ENCODE data around the gene POLA2. TPM values are rescaled to one million over a fixed set of nuclear protein-coding genes. Genes with fewer than 3 reads are reported as not detected.
A peak's percentile ranks its signal among the peaks of the same experiment; 100 is the strongest.

Gene POLA2
- polyA plus RNA-seq (2011; rRNA removed), result 52.3 and 55.6 TPM in 2 replicates
- 39.9 and 40.1 TPM in 2 replicates for polyA plus RNA-seq (2012; cell fraction: cytosol; rRNA removed)
- polyA plus RNA-seq (2012; cell fraction: nucleus; rRNA removed), result 57.3 and 71.4 TPM in 2 replicates
- polyA plus RNA-seq (2017; fragmentation: RNase III; extraction: RNeasy Plus Mini Kit Qiagen cat#74134 plus additional on column Dnase treatment), result 33.8 to 34.5 TPM (median 34.1 TPM) in 3 replicates
- 48.8 and 54.1 TPM in 2 replicates for polyA minus RNA-seq (2011; rRNA and poly(A)+ RNA removed)

- H3K4me2 ChIP-seq, result peak within 1 kb of the TSS; percentile 95
- DNase-seq (ENCODE audit: low read depth in 1 of 2, low spot score in 1 of 2) (peak; percentile 95 to 96), ATAC-seq (peak; percentile 79 to 94), FAIRE-seq (no peak)
- 2% methylated on average over 36 of the region's 66 CpGs for WGBS (ENCODE audit: missing lambda C conversion rate)
- H3K4me1 ChIP-seq, result peaks cover 11% of the 10 kb centered on the region
- H3K4me3 ChIP-seq, result peak within 1 kb of the TSS; percentile 77
- CTCF ChIA-PET, result interaction anchor here (1.1 to 76.3 kb wide), 7 partner anchors 10 to 247 kb away, joined by 3 to 3090 read pairs (median 5); partner anchors contain the start of genes ARL2, CDC42EP2, DPF2 and TIGD3
- no peaks in the 10 kb centered on the region for H3K9me3 ChIP-seq
- H3K27ac ChIP-seq, result peak within 1 kb of the TSS; percentile 82 to 93
- POLR2A ChIA-PET, result interaction anchor here (0.8 to 1.7 kb wide), 10 partner anchors 13 to 263 kb away, joined by 3 to 11 read pairs (median 3); partner anchors contain the start of genes CAPN1, CDC42EP2, DPF2 and SCYL1
- no peak for TF ChIP-seq CTCF (IDR thresholded peaks at IDR 0.05)
- TF ChIP-seq REST (IDR thresholded peaks at IDR 0.05), result peak; percentile 67
- no peak for TF ChIP-seq PBX3 (IDR thresholded peaks at IDR 0.05)
- TF ChIP-seq POLR2AphosphoS2 (conservative IDR thresholded peaks at IDR 0.05; ENCODE audit: low read length), result no peak
- no peak for TF ChIP-seq HES2 (IDR thresholded peaks at IDR 0.05)
- peak; percentile 55; the same call in 1 of the 2 replicates for TF ChIP-seq KDM5A (IDR thresholded peaks at IDR 0.05)
- peak; percentile 92; the same call in 1 of the 2 replicates for TF ChIP-seq E2F6 (IDR thresholded peaks at IDR 0.05; ENCODE audit: borderline replicate concordance, low read depth)
- no peak for TF ChIP-seq CHD2 (IDR thresholded peaks at IDR 0.05; ENCODE audit: low read length, partially characterized antibody)
- TF ChIP-seq ZSCAN20 (CRISPR knock-in tag; IDR thresholded peaks at IDR 0.05), result no peak
- TF ChIP-seq, protein P1, sequence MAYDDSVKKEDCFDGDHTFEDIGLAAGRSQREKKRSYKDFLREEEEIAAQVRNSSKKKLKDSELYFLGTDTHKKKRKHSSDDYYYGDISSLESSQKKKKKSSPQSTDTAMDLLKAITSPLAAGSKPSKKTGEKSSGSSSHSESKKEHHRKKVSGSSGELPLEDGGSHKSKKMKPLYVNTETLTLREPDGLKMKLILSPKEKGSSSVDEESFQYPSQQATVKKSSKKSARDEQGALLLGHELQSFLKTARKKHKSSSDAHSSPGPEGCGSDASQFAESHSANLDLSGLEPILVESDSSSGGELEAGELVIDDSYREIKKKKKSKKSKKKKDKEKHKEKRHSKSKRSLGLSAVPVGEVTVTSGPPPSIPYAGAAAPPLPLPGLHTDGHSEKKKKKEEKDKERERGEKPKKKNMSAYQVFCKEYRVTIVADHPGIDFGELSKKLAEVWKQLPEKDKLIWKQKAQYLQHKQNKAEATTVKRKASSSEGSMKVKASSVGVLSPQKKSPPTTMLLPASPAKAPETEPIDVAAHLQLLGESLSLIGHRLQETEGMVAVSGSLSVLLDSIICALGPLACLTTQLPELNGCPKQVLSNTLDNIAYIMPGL (CRISPR knock-in tag; IDR thresholded peaks at IDR 0.05; ENCODE audit: borderline replicate concordance), result no peak
- TF ChIP-seq KDM1A (IDR thresholded peaks at IDR 0.05; ENCODE audit: low read depth), result no peak
- TF ChIP-seq RCOR1 (IDR thresholded peaks at IDR 0.05; ENCODE audit: low read depth, low read length), result no peak
- TF ChIP-seq POLR2A (IDR thresholded peaks at IDR 0.05; ENCODE audit: low read length), result peak; percentile 85
- TF ChIP-seq MYC (IDR thresholded peaks at IDR 0.05; ENCODE audit: borderline replicate concordance, low read length), result peak; percentile 72
- TF ChIP-seq TP53 (CRISPR knock-in tag; IDR thresholded peaks at IDR 0.05), result 0 out of 2 replicates have a peak, but pooled peaks have one; percentile 31
- TF ChIP-seq CHD4 (IDR thresholded peaks at IDR 0.05; ENCODE audit: borderline replicate concordance), result no peak
- TF ChIP-seq MAFK (IDR thresholded peaks at IDR 0.05; ENCODE audit: partially characterized antibody), result no peak
- TF ChIP-seq EHMT2 (IDR thresholded peaks at IDR 0.05; ENCODE audit: low read depth), result no peak
- no peak for TF ChIP-seq ZFP36 (IDR thresholded peaks at IDR 0.05; ENCODE audit: borderline replicate concordance, partially characterized antibody)
- TF ChIP-seq ELK1 (IDR thresholded peaks at IDR 0.05; ENCODE audit: low read depth, low read length), result no peak
- TF ChIP-seq BHLHE40 (IDR thresholded peaks at IDR 0.05; ENCODE audit: low read depth, low read length), result peak; percentile 62; the same call in 1 of the 2 replicates
- TF ChIP-seq, protein P2, sequence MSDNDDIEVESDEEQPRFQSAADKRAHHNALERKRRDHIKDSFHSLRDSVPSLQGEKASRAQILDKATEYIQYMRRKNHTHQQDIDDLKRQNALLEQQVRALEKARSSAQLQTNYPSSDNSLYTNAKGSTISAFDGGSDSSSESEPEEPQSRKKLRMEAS (IDR thresholded peaks at IDR 0.05), result peak; percentile 83
- TF ChIP-seq JUN (IDR thresholded peaks at IDR 0.05), result peak; percentile 51 to 91; a peak in 4 of 5 replicates
- TF ChIP-seq HOXB5 (CRISPR knock-in tag; IDR thresholded peaks at IDR 0.05), result 0 out of 2 replicates have a peak, but pooled peaks have one; percentile 80
- TF ChIP-seq PHF8 (IDR thresholded peaks at IDR 0.05; ENCODE audit: borderline replicate concordance, low read depth), result peak; percentile 43; the same call in 1 of the 2 replicates
Observed at GRCh38 chr11:65261591-65262380, at the start of gene POLA2. TSS of gene POLA2 (plus strand) at chr11:65261962. CDS start at chr11:65262293, 331 bp downstream.

All from A549 (cell line).